BLaER1 (cell line): ENCODE data around the gene CFAP410.

Source experiments
- H3K27ac ChIP-seq: shearing (Covaris generic); formaldehyde crosslinking; 2 replicates; pipeline ENCODE4 v1.8.1; 2022
- H3K27me3 ChIP-seq: shearing (Covaris generic); formaldehyde crosslinking; 2 replicates; pipeline ENCODE4 v1.8.1; 2022
- H3K36me3 ChIP-seq: shearing (Covaris generic); formaldehyde crosslinking; 2 replicates; pipeline ENCODE4 v1.8.1; 2022
- H3K4me1 ChIP-seq: shearing (Covaris generic); formaldehyde crosslinking; 2 replicates; pipeline ENCODE4 v1.8.1; 2022
- H3K4me2 ChIP-seq: shearing (Covaris generic); formaldehyde crosslinking; 2 replicates; pipeline ENCODE4 v1.8.1; 2022
- H3K4me3 ChIP-seq: shearing (Covaris generic); formaldehyde crosslinking; 2 replicates; pipeline ENCODE4 v1.8.1; 2022
- H3K9ac ChIP-seq: shearing (Covaris generic); formaldehyde crosslinking; 2 replicates; pipeline ENCODE4 v1.8.1; 2022
- H3K9me3 ChIP-seq: shearing (Covaris generic); formaldehyde crosslinking; 2 replicates; pipeline ENCODE4 v1.8.1; 2022
- H4K20me1 ChIP-seq: shearing (Covaris generic); formaldehyde crosslinking; 2 replicates; pipeline ENCODE4 v1.8.1; 2022
- Cebpa-rat ChIP-seq: shearing (Covaris generic); IDR thresholded peaks from 2 replicates; pipeline ENCODE4 v1.8.1; 2022

The CFAP410 gene

GRCh38 chr21:44352253-44352860 lies 13.2 kb upstream of the CFAP410 start:
- Histone ChIP-seq H3K36me3 (peaks cover 19% of the 10 kb centered on the region), H3K9me3 (peaks cover 3% of the 10 kb centered on the region; the same call in 1 of the 2 replicates), H4K20me1 (0 out of 2 replicates have a peak, but pooled peaks cover 8% of the 10 kb centered on the region), H3K4me1 (peaks cover 85% of the 10 kb centered on the region), H3K4me3 (peak overlapping the region; percentile 72), H3K4me2 (peak overlapping the region; percentile 94), H3K27me3 (no peaks in the 10 kb centered on the region), H3K27ac (peak overlapping the region; percentile 98), H3K9ac (peak overlapping the region; percentile 91)
- no peak for TF ChIP-seq Cebpa-rat

- peak overlapping the region; percentile 91 for H3K9ac ChIP-seq
- H3K4me1 ChIP-seq, result peaks cover 83% of the 10 kb centered on the region
- no peaks in the 10 kb centered on the region for H3K9me3 ChIP-seq
- peak overlapping the region; percentile 98 for H3K27ac ChIP-seq
- peak overlapping the region; percentile 94 for H3K4me2 ChIP-seq
- H3K36me3 ChIP-seq, result peaks cover 13% of the 10 kb centered on the region
- no peaks in the 10 kb centered on the region for H3K27me3 ChIP-seq
- H3K4me3 ChIP-seq, result peak overlapping the region; percentile 72
- 0 out of 2 replicates have a peak, but pooled peaks cover 6% of the 10 kb centered on the region for H4K20me1 ChIP-seq
- no peak for TF ChIP-seq Cebpa-rat
Observed at GRCh38 chr21:44351535-44352252, 12.5 kb upstream of the CFAP410 start.

- Histone ChIP-seq H3K4me2 (peak overlapping the region; percentile 94), H3K27ac (peak overlapping the region; percentile 98)
Observed at GRCh38 chr21:44350773-44351481, 11.7 kb upstream of the CFAP410 start.

GRCh38 chr21:44349847-44350772 lies 10.9 kb upstream of the CFAP410 start:
- Histone ChIP-seq H3K27ac (no peak overlapping the region), H4K20me1 (no peaks in the 10 kb centered on the region), H3K4me2 (no peak overlapping the region), H3K36me3 (peaks cover under 1% of the 10 kb centered on the region; the same call in 1 of the 2 replicates), H3K4me1 (peaks cover 83% of the 10 kb centered on the region), H3K9ac (no peak overlapping the region), H3K9me3 (no peaks in the 10 kb centered on the region), H3K27me3 (no peaks in the 10 kb centered on the region), H3K4me3 (no peak overlapping the region)
- TF ChIP-seq Cebpa-rat, result no peak

More at GRCh38 chr21:44350773-44351481, 11.7 kb upstream of the CFAP410 start:
- no peaks in the 10 kb centered on the region for H3K27me3 ChIP-seq
- H4K20me1 ChIP-seq, result no peaks in the 10 kb centered on the region
- no peaks in the 10 kb centered on the region for H3K9me3 ChIP-seq
- H3K9ac ChIP-seq, result no peak overlapping the region
- peaks cover 83% of the 10 kb centered on the region for H3K4me1 ChIP-seq
- H3K36me3 ChIP-seq, result peaks cover 6% of the 10 kb centered on the region; the same call in 1 of the 2 replicates
- H3K4me3 ChIP-seq, result no peak overlapping the region
- TF ChIP-seq Cebpa-rat, result no peak

GRCh38 chr21:44349416-44349846 lies 10.2 kb upstream of the CFAP410 start:
- no peaks in the 10 kb centered on the region for H3K9me3 ChIP-seq

GRCh38 chr21:44348861-44349260 lies 9.7 kb upstream of the CFAP410 start:
- H3K9ac ChIP-seq, result no peak overlapping the region
- no peak overlapping the region for H3K4me3 ChIP-seq
- peak overlapping the region; percentile 68 for H3K4me2 ChIP-seq
- TF ChIP-seq Cebpa-rat, result no peak
- H3K27ac ChIP-seq, result 0 out of 2 replicates have a peak overlapping the region, but pooled peaks have one; percentile 30
- no peaks in the 10 kb centered on the region for H3K9me3 ChIP-seq
- no peaks in the 10 kb centered on the region for H4K20me1 ChIP-seq
- H3K27me3 ChIP-seq, result no peaks in the 10 kb centered on the region
- H3K4me1 ChIP-seq, result peaks cover 83% of the 10 kb centered on the region
- no peaks in the 10 kb centered on the region for H3K36me3 ChIP-seq

More at GRCh38 chr21:44349416-44349846, 10.2 kb upstream of the CFAP410 start:
- Histone ChIP-seq H3K4me2 (no peak overlapping the region), H3K27ac (0 out of 2 replicates have a peak overlapping the region, but pooled peaks have one; percentile 30), H3K4me1 (peaks cover 83% of the 10 kb centered on the region), H3K27me3 (no peaks in the 10 kb centered on the region), H4K20me1 (no peaks in the 10 kb centered on the region), H3K4me3 (no peak overlapping the region), H3K36me3 (no peaks in the 10 kb centered on the region), H3K9ac (no peak overlapping the region)
- TF ChIP-seq Cebpa-rat, result no peak

GRCh38 chr21:44347911-44348451 lies 8.8 kb upstream of the CFAP410 start:
- Histone ChIP-seq H3K27me3 (no peaks in the 10 kb centered on the region), H3K4me3 (no peak overlapping the region), H3K9ac (peak overlapping the region; percentile 8; the same call in 1 of the 2 replicates), H4K20me1 (no peaks in the 10 kb centered on the region), H3K36me3 (no peaks in the 10 kb centered on the region), H3K4me2 (peak overlapping the region; percentile 68), H3K27ac (0 out of 2 replicates have a peak overlapping the region, but pooled peaks have one; percentile 30), H3K9me3 (no peaks in the 10 kb centered on the region), H3K4me1 (peaks cover 86% of the 10 kb centered on the region)
- no peak for TF ChIP-seq Cebpa-rat

- Histone ChIP-seq H3K27ac (peak overlapping the region; percentile 75; the same call in 1 of the 2 replicates), H3K27me3 (no peaks in the 10 kb centered on the region), H3K4me1 (peaks cover 69% of the 10 kb centered on the region), H3K9me3 (no peaks in the 10 kb centered on the region), H3K4me2 (peak overlapping the region; percentile 84), H3K4me3 (no peak overlapping the region), H4K20me1 (no peaks in the 10 kb centered on the region), H3K9ac (peak overlapping the region; percentile 20; the same call in 1 of the 2 replicates), H3K36me3 (no peaks in the 10 kb centered on the region)
- no peak for TF ChIP-seq Cebpa-rat
Observed at GRCh38 chr21:44345495-44345894, 6.3 kb upstream of the CFAP410 start.
